ENCODE results near the gene RHO. TPM values are rescaled to one million over a fixed set of nuclear protein-coding genes. Genes with fewer than 3 reads are reported as not detected.

The RHO gene
- not detected in 5 replicates for total RNA-seq (2022; extraction: Qiagen RNA extraction; ENCODE audit: low read depth)

GRCh38 chr3:129528589-129529100, at the start of gene RHO:
RHO (plus strand) TSS chr3:129528639; CDS start chr3:129528734, 95 bp downstream.

GRCh38 chr3:129543156-129543790, 14.8 kb downstream of the RHO start, which contains the start of gene H1-8:
H1-8 (plus strand) TSS chr3:129543175; CDS start chr3:129543219, 44 bp downstream.

Other genes with a start within 250 kb of the RHO start
- gene HMCES, start 249.8 kb upstream of the RHO start, total RNA-seq (2022; extraction: Qiagen RNA extraction; ENCODE audit: low read depth), result 40.7 to 43.9 TPM (median 41.7 TPM) in 5 replicates
- gene EFCAB12, start 100.0 kb upstream of the RHO start, total RNA-seq (2022; extraction: Qiagen RNA extraction; ENCODE audit: low read depth), result 0.47 to 0.87 TPM (median 0.60 TPM) in 5 replicates
- 21.1 to 25.3 TPM (median 22.2 TPM) in 5 replicates for gene MBD4, start 88.7 kb upstream of the RHO start, total RNA-seq (2022; extraction: Qiagen RNA extraction; ENCODE audit: low read depth)
- gene IFT122, start 88.4 kb upstream of the RHO start, total RNA-seq (2022; extraction: Qiagen RNA extraction; ENCODE audit: low read depth), result 12.1 to 14.0 TPM (median 12.5 TPM) in 5 replicates
- not detected in 5 replicates for gene H1-8, start 14.5 kb downstream of the RHO start, total RNA-seq (2022; extraction: Qiagen RNA extraction; ENCODE audit: low read depth)
- gene PLXND1, start 78.0 kb downstream of the RHO start, total RNA-seq (2022; extraction: Qiagen RNA extraction; ENCODE audit: low read depth), result 73.5 to 99.0 TPM (median 81.5 TPM) in 5 replicates